Stomach (tissue), 9 donors: Measurements from ENCODE around the gene POLR3A. TPM values are rescaled to one million over a fixed set of nuclear protein-coding genes. Genes with fewer than 3 reads are reported as not detected.
A peak's percentile ranks its signal among the peaks of the same experiment; 100 is the strongest.

Source experiments
- DNase-seq, 2 donors: peaks; one replicate each; pipeline versions ENCODE4 v3.0.0 to v3.0.0-alpha.2; 2013 to 2019
- H3K27ac ChIP-seq, 5 donors: fragments of 200-600 bp in 4 of 5; sonication (generic) in 4 of 5; one replicate each; pipeline ENCODE4 v1.5.1; 2013 to 2019; ENCODE audit warnings: mild to moderate bottlenecking in 1 of 5, moderate library complexity in 1 of 5
- H3K27me3 ChIP-seq, 3 donors: fragments of 200-600 bp; sonication (generic); one replicate each; pipeline ENCODE4 v1.5.1; 2017 to 2019; ENCODE audit warnings: mixed run types in 1 of 3
- H3K36me3 ChIP-seq, 4 donors: fragments of 200-600 bp; sonication (generic); 1 replicate in 3 of 4; 2 replicates in 1 of 4; pipeline ENCODE4 v1.5.1; 2016 to 2019
- H3K4me1 ChIP-seq, 4 donors: fragments of 200-600 bp; sonication (generic); one replicate each; pipeline ENCODE4 v1.5.1; 2016 to 2019
- H3K4me3 ChIP-seq, 4 donors: fragments of 200-600 bp; sonication (generic) in 3 of 4; one replicate each; pipeline ENCODE4 v1.5.1; 2016 to 2019; ENCODE audit warnings: mild to moderate bottlenecking in 1 of 4
- H3K9me3 ChIP-seq, 4 donors: fragments of 200-600 bp; sonication (generic); one replicate each; pipeline ENCODE4 v1.5.1; 2016 to 2019
- EP300 ChIP-seq: sonication (generic); formaldehyde crosslinking; IDR thresholded peaks from one replicate; pipeline ENCODE4 v1.6.1; 2017; ENCODE audit warnings: antibody characterized with exemption
- POLR2A ChIP-seq, 4 donors: fragments of 450-650 bp; IDR thresholded peaks; one replicate each; pipeline ENCODE4 v1.6.1; 2016; ENCODE audit warnings: antibody characterized with exemption in 4 of 4, control low read depth in 2 of 4, mild to moderate bottlenecking in 1 of 4, moderate library complexity in 1 of 4
- POLR2AphosphoS5 ChIP-seq, 3 donors: sonication (generic); formaldehyde crosslinking; IDR thresholded peaks; one replicate each; pipeline ENCODE4 v1.6.1; 2016; ENCODE audit warnings: antibody characterized with exemption in 3 of 3
- WGBS, 5 donors: extraction: QIAGEN DNeasy Blood & Tissue Kit in 3 of 5; methylation state at CpG; one replicate each; pipeline versions ENCODE4 v1.1.5 to v1.1.7; 2013 to 2018; 5-methylcytosine and 5-hydroxymethylcytosine counted together
- intact Hi-C: fragments of 100-400 bp; cut with DNase I; formaldehyde crosslinking; loops from one replicate; pipeline ENCODE4 v1.15.1; 2023; ENCODE audit warnings: low total_unique reads
- polyA plus RNA-seq, 3 donors: library from polyadenylated mRNA; stranded (reverse); fragments of 200-250 nt; gene quantifications; one replicate each; pipeline ENCODE4 v1.2.3, GENCODE V29; 2013
- total RNA-seq, 5 donors: library from RNA; depleted of rRNA; stranded (reverse); fragments of >200 nt; gene quantifications; one replicate each; pipeline versions ENCODE4 v1.1.0 to v1.2.3, GENCODE V29; 2014 to 2016
- TF ChIP-seq, protein P1 (sequence below), 7 experiments: fragments of 450-650 bp in 4 of 7; fragments of 200-600 bp in 3 of 7; sonication (generic) in 3 of 7; IDR thresholded peaks; one replicate each; pipeline ENCODE4 v1.5.1; 2016 to 2019; ENCODE audit warnings: antibody characterized with exemption in 7 of 7, control low read depth in 2 of 7, mild to moderate bottlenecking in 1 of 7
- donor health status: healthy with polysubstance abuse.
- donor health status: Bipolar disorder and iron deficiency.
- donor health status: healthy.

Gene POLR3A
- total and polyA plus RNA-seq, 8 donors, result 2.1 to 25.8 (median 8.9) TPM

DNA sequence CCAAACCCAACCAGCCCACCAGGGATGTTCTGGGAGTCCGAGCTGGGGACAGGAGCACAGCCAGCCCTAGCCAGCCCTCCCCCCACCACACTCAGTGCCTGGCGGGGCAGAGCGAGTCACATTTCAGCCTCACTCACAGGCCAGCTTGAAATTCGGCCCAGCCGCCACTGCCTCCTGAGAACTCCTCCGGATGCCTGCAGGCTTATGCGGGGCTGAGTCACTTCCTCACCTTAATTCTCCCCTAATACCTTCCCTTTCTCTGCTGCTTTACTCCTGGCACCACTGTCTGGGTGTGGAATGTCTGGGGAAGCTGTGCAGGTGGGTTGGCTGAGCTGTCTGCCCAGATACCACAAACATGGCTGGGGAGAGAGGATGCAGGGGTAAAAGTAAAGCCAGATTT, 80.1 kb downstream of the POLR3A start:
- Histone ChIP-seq H3K36me3 (no peaks in the 10 kb centered on the region), H3K9me3 (peaks cover 11 to 29% (median 22%) of the 10 kb centered on the region in 4 donors), H3K4me1 (no peaks in the 10 kb centered on the region), H3K27me3 (no peaks in the 10 kb centered on the region), H3K27ac (no peak overlapping the region), H3K4me3 (no peak overlapping the region)
- 39 to 51% (median 45%) methylated on average over 6 to 7 of the region's 7 CpGs for WGBS, 5 donors
- no peak for TF ChIP-seq POLR2AphosphoS5 (IDR thresholded peaks at IDR 0.05)
- TF ChIP-seq EP300, result no peak
- TF ChIP-seq, protein P1, sequence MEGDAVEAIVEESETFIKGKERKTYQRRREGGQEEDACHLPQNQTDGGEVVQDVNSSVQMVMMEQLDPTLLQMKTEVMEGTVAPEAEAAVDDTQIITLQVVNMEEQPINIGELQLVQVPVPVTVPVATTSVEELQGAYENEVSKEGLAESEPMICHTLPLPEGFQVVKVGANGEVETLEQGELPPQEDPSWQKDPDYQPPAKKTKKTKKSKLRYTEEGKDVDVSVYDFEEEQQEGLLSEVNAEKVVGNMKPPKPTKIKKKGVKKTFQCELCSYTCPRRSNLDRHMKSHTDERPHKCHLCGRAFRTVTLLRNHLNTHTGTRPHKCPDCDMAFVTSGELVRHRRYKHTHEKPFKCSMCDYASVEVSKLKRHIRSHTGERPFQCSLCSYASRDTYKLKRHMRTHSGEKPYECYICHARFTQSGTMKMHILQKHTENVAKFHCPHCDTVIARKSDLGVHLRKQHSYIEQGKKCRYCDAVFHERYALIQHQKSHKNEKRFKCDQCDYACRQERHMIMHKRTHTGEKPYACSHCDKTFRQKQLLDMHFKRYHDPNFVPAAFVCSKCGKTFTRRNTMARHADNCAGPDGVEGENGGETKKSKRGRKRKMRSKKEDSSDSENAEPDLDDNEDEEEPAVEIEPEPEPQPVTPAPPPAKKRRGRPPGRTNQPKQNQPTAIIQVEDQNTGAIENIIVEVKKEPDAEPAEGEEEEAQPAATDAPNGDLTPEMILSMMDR (IDR thresholded peaks at IDR 0.05), result no peak
- TF ChIP-seq POLR2A (IDR thresholded peaks at IDR 0.05), result no peak
- intact Hi-C loops, result no loop called here
- DNase-seq, result no peak

DNA sequence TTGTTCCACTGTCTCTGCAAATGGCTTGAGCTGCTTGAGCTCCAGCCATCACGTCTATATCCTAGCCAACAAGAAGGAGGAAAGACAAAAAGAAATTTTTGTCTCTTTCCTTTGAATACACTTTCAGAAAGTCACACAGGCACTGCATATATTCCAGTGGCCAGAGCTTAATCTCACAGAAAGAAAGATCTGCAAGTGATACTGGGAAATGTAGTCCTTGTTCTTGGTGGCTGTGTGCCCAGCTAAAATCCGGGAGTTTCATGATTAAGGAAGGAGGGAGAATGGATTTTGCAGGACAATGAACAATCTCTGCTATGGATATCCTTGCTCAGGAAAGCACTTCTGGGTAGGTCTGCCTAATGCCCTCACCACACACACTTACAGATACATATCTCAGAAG, 83.2 kb downstream of the POLR3A start:
- 26 to 53% (median 37%) methylated on average over 2 of the region's 2 CpGs for WGBS, 5 donors
- H3K9me3 ChIP-seq, result peaks cover 4 to 11% (median 6%) of the 10 kb centered on the region in 4 donors
- DNase-seq, result no peak
- H3K27ac ChIP-seq, result no peak overlapping the region
- no peak overlapping the region for H3K4me3 ChIP-seq
- no peak for TF ChIP-seq EP300
- no peak for TF ChIP-seq POLR2A (IDR thresholded peaks at IDR 0.05)
- H3K36me3 ChIP-seq, result no peaks in the 10 kb centered on the region
- peaks cover 0 to 8% (median 0%) of the 10 kb centered on the region in 4 donors for H3K4me1 ChIP-seq
- intact Hi-C loops, result no loop called here
- no peaks in the 10 kb centered on the region for H3K27me3 ChIP-seq

DNA sequence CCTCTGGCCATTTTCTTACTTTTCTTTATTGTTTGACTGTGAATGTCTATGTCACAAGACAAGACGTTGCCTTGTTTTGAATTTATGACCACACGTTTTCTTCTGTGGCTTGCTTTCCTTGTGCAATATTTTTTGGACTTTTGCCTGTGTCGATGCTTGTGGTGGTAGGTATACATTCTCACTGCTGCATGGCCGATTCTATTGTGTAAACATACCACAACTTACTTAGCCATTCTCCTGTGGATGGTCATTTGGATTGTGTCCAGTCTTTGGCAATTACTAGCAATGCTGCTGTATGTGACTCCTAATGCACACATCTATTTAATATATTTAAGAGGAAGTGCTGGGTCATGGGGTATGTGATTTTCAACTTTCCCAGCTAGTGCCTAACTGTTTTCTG, 84.8 kb downstream of the POLR3A start:
- intact Hi-C loops, result no loop called here
- DNase-seq, result no peak
- Histone ChIP-seq H3K4me3 (no peak overlapping the region), H3K27ac (no peak overlapping the region), H3K27me3 (no peaks in the 10 kb centered on the region), H3K36me3 (no peaks in the 10 kb centered on the region), H3K9me3 (no peaks in the 10 kb centered on the region), H3K4me1 (peaks cover 0 to 11% (median 3%) of the 10 kb centered on the region in 4 donors)
- TF ChIP-seq POLR2AphosphoS5 (IDR thresholded peaks at IDR 0.05) (no peak), POLR2A (IDR thresholded peaks at IDR 0.05) (no peak), EP300 (no peak)
- 32 to 50% (median 45%) methylated on average over 4 of the region's 4 CpGs for WGBS, 5 donors

DNA sequence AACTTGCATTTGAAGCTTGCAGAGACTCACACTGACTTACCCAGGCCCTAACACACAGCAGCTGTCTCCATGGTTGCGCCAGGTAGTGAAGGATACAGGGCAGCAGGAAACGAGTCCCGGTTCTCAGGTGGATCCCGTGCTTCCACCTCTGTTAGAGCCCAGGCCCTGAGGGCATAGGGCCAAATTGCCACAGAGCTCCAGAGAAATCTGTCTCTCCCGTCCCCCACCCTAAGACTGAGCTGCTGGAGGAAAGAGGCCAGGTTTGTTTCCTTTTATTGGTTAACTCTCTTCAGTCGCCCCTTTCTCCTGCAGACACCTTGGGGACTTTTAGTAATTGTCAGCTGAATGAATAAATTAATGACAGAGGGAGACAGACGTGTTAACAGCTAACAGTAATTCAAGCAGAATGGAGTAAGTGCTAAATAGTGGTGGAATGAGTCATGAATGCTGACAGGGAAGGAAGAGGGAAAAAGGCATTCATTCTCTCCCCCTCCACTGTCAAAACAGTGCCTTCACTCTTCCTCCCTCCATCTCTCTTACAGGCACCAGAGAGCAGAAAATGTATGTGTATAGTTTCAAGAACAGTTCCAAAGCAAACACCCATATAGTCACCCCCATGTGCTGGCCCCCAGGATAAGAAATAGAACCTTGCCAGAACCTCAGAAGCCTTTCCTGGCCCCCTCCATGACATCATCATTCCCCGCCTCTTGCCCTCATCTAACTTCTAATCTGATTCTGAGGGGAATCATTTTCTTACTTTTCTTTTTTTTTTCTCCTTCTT, 86.0 kb downstream of the POLR3A start:
- H3K4me1 ChIP-seq, result peaks cover 0 to 16% (median 6%) of the 10 kb centered on the region in 4 donors
- H3K4me3 ChIP-seq, result no peak overlapping the region
- H3K9me3 ChIP-seq, result no peaks in the 10 kb centered on the region
- no peak for TF ChIP-seq POLR2AphosphoS5 (IDR thresholded peaks at IDR 0.05)
- TF ChIP-seq EP300, result no peak
- TF ChIP-seq, protein P1 (IDR thresholded peaks at IDR 0.05), result no peak
- no peak for TF ChIP-seq POLR2A (IDR thresholded peaks at IDR 0.05)
- DNase-seq, result peak in 1 of 2 donors; percentile 50
- no peak overlapping the region for H3K27ac ChIP-seq
- 49 to 57% (median 56%) methylated on average over 8 of the region's 8 CpGs for WGBS, 5 donors
- intact Hi-C loops, result no loop called here
- H3K27me3 ChIP-seq, result no peaks in the 10 kb centered on the region
- no peaks in the 10 kb centered on the region for H3K36me3 ChIP-seq

DNA sequence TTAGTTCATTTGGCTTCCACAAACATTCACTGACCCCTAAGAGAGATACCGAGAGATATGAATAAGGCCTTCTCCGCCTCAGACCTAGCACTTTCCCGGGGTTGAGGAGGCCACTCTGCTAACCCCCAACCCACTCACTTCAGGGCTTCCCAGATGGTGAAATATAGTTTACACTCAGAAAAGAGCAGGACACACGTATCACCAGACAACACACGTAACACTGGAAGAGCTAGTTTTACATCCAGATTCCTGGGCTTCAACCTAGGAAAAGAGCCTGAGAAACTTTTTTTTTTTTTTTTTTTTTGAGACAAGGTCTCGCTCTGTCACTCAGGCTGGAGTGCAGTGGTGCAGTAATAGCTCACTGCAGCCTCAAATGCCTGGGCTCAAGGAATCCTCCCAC, 87.5 kb downstream of the POLR3A start:
- TF ChIP-seq EP300 (no peak), POLR2AphosphoS5 (IDR thresholded peaks at IDR 0.05) (no peak)
- Histone ChIP-seq H3K4me3 (no peak overlapping the region), H3K4me1 (peaks cover 0 to 16% (median 6%) of the 10 kb centered on the region in 4 donors), H3K27me3 (no peaks in the 10 kb centered on the region), H3K9me3 (no peaks in the 10 kb centered on the region), H3K27ac (no peak overlapping the region), H3K36me3 (no peaks in the 10 kb centered on the region)
- DNase-seq, result no peak
- intact Hi-C loops, result no loop called here
- 87 to 93% (median 89%) methylated on average over 6 of the region's 6 CpGs for WGBS, 5 donors

DNA sequence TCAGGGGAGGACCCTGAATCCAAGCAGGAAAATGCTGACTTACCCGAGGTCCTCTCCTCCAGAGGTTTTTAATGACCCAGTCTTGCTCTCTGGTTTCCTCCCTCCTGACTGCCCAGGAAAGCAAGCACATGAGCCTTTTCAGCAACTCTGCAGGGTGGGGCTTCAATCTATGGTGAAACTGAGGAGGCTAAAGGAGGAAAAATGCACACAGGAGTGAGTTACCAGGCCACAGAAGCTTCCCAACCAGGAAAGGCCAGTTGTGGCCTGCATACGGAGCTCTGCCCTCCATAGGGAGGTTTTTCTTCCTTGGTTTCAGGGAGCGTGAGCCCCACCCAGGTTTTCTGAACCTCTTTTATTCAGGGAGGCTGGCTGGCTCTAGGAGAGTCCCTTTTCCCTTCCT, 88.7 kb downstream of the POLR3A start:
- intact Hi-C loops, result no loop called here
- H3K4me3 ChIP-seq, result no peak overlapping the region
- DNase-seq, result peak in 1 of 2 donors; percentile 36

More for the DNA sequence above, 88.7 kb downstream of the POLR3A start:
- Histone ChIP-seq H3K27ac (no peak overlapping the region), H3K36me3 (no peaks in the 10 kb centered on the region), H3K27me3 (no peaks in the 10 kb centered on the region), H3K4me1 (peaks cover 0 to 16% (median 6%) of the 10 kb centered on the region in 4 donors), H3K9me3 (no peaks in the 10 kb centered on the region)
- TF ChIP-seq POLR2A (IDR thresholded peaks at IDR 0.05) (no peak), POLR2AphosphoS5 (IDR thresholded peaks at IDR 0.05) (no peak), EP300 (no peak)
- TF ChIP-seq, protein P1 (IDR thresholded peaks at IDR 0.05), result no peak
- 61 to 72% (median 70%) methylated on average over 3 of the region's 3 CpGs for WGBS, 5 donors
